OCI-LY7 (cell line): ENCODE measurements around the gene RIPPLY2. TPM values are rescaled to one million over a fixed set of nuclear protein-coding genes. Genes with fewer than 3 reads are reported as not detected.

Experiments used
- BruUV-seq: library from RNA; stranded (reverse); fragments of 400-500 nt; replicated peaks from 2 replicates; lab custom pipeline; 2021; lab: Mats Ljungman, UMichigan
- CTCF ChIA-PET: fragments of 300-600 bp; sonication (Branson Sonifier 250); formaldehyde crosslinking; loops from one replicate; lab custom pipeline; 2022; ENCODE audit warnings: antibody characterized with exemption; ENCODE audit not compliant: unreplicated experiment; lab: Charles Lee
- POLR2A ChIA-PET: fragments of 300-600 bp; sonication (Branson Sonifier 250); formaldehyde crosslinking; loops from one replicate; lab custom pipeline; 2022; ENCODE audit warnings: antibody characterized with exemption; lab: Charles Lee
- DNase-seq: peaks from one replicate; pipeline ENCODE4 v3.0.0-alpha.2; 2015; ENCODE audit warnings: low spot score
- H2AFZ ChIP-seq: fragments of 200-600 bp; sonication (generic), shearing (Covaris generic); 2 replicates; pipeline ENCODE4 v1.6.1; 2014; ENCODE audit warnings: mild to moderate bottlenecking, antibody characterized with exemption, low read length, moderate library complexity
- H3K27ac ChIP-seq: fragments of 200-600 bp; sonication (generic); 2 replicates; pipeline ENCODE4 v1.5.1; 2014; ENCODE audit warnings: mixed run types, low read depth, mild to moderate bottlenecking, moderate library complexity, low read length, inconsistent platforms; ENCODE audit not compliant: poor library complexity, severe bottlenecking
- H3K36me3 ChIP-seq: fragments of 200-600 bp; sonication (generic); 2 replicates; pipeline ENCODE4 v1.6.1; 2014; ENCODE audit warnings: mild to moderate bottlenecking, antibody characterized with exemption, low read length, moderate library complexity, mixed read lengths; ENCODE audit not compliant: insufficient read depth
- H3K4me1 ChIP-seq: fragments of 200-600 bp; sonication (generic); 2 replicates; pipeline ENCODE4 v1.5.1; 2014; ENCODE audit warnings: mild to moderate bottlenecking, low read length; ENCODE audit not compliant: insufficient read depth, poor library complexity, severe bottlenecking
- H3K4me2 ChIP-seq: fragments of 200-600 bp; sonication (generic); 2 replicates; pipeline ENCODE4 v1.6.1; 2014; ENCODE audit warnings: mild to moderate bottlenecking, low read length
- H3K4me3 ChIP-seq: fragments of 200-600 bp; sonication (generic); 2 replicates; pipeline ENCODE4 v1.5.1; 2014; ENCODE audit warnings: mild to moderate bottlenecking, low read depth, low read length; ENCODE audit not compliant: poor library complexity, severe bottlenecking
- H3K79me2 ChIP-seq: fragments of 200-600 bp; sonication (generic); 2 replicates; pipeline ENCODE4 v1.6.1; 2016; ENCODE audit warnings: low read depth, mild to moderate bottlenecking, low read length, moderate library complexity, mixed read lengths; ENCODE audit not compliant: insufficient read depth
- H3K9me2 ChIP-seq: fragments of 200-600 bp; sonication (generic); 2 replicates; pipeline ENCODE4 v1.6.1; 2016; ENCODE audit warnings: mild to moderate bottlenecking, low read length, mixed read lengths; ENCODE audit not compliant: insufficient read depth
- H3K9me3 ChIP-seq: fragments of 200-600 bp; sonication (generic); 2 replicates; pipeline ENCODE4 v1.6.1; 2014; ENCODE audit warnings: mild to moderate bottlenecking, mixed run types, low read length, mixed read lengths
- H4K20me1 ChIP-seq: fragments of 200-600 bp; sonication (generic); 2 replicates; pipeline ENCODE4 v1.6.1; 2014; ENCODE audit warnings: mild to moderate bottlenecking, antibody characterized with exemption, low read length, moderate library complexity, mixed read lengths; ENCODE audit not compliant: insufficient read depth
- CTCF ChIP-seq: fragments of 200-600 bp; sonication (generic); conservative IDR thresholded peaks from 2 replicates; pipeline ENCODE4 v1.5.1; 2014; ENCODE audit warnings: mild to moderate bottlenecking, antibody characterized with exemption, low read length, moderate library complexity, mixed read lengths
- EZH2phosphoT487 ChIP-seq: fragments of 200-600 bp; sonication (generic); IDR thresholded peaks from 2 replicates; pipeline ENCODE4 v1.6.1; 2018; ENCODE audit warnings: low read depth, borderline replicate concordance, mild to moderate bottlenecking, mixed run types, antibody characterized with exemption, low read length, moderate library complexity, mixed read lengths
- intact Hi-C: fragments of 100-400 bp; cut with micrococcal nuclease; formaldehyde crosslinking; loops from one replicate; pipeline ENCODE4 v1.10.0; 2022; ENCODE audit not compliant: unreplicated experiment
- total RNA-seq, 2 experiments: library from RNA; depleted of rRNA in 1 of 2; stranded (reverse); fragments of >200 nt in 1 of 2; shearing (Covaris generic) in 1 of 2; gene quantifications; 2 replicates each; pipeline ENCODE4 v1.2.3, GENCODE V29; 2014 to 2022

RIPPLY2 gene
- total RNA-seq, 2 experiments from 2014 or later, result not detected

DNA sequence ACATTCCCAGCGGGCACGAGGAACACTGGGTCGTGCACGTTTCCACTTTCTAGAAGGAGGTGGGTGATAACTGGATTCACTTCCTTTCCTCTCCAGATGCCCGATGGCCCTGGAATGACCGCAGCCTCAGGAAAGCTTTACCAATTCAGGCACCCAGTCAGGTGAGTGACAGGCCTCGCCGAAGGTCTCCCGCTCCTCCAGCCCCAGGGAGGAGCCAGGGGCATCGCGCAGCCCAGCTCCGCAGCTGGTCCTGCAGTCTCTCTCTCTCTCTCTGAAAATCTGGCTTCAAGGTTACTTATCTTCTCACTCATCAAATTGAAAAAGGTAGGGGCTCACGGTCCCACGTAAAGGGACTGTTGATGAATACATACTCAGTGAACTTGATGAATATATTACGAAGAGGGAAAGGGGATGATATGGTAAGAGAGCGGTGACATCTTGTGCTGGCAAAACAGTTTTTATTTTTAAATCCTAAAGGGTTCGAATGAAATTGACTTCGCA is 891 bp downstream of the RIPPLY2 start:
- H4K20me1 ChIP-seq, result no peaks in the 10 kb centered on the region
- H3K27ac ChIP-seq, result no peak overlapping the region
- no peaks in the 10 kb centered on the region for H3K9me3 ChIP-seq
- H3K4me1 ChIP-seq, result peaks cover 5% of the 10 kb centered on the region
- no peaks in the 10 kb centered on the region for H3K36me3 ChIP-seq
- H3K4me2 ChIP-seq, result no peak overlapping the region
- DNase-seq, result no peak
- TF ChIP-seq EZH2phosphoT487 (no peak), CTCF (no peak)
- intact Hi-C loops, result no loop called here
- H3K4me3 ChIP-seq, result no peak overlapping the region
- POLR2A ChIA-PET, result no interaction called here
- no TSS peak for BruUV-seq
- H3K9me2 ChIP-seq, result no peaks in the 10 kb centered on the region
- H3K79me2 ChIP-seq, result no peaks in the 10 kb centered on the region
- no peak overlapping the region for H2AFZ ChIP-seq
- CTCF ChIA-PET, result no interaction called here

- DNase-seq, result no peak
- no TSS peak for BruUV-seq
- no peak overlapping the region for H3K4me3 ChIP-seq
These were observed 1.6 kb downstream of the RIPPLY2 start for GRCh38 chr6:83854766-83855165.

More at GRCh38 chr6:83854766-83855165, 1.6 kb downstream of the RIPPLY2 start:
- H3K9me3 ChIP-seq, result no peaks in the 10 kb centered on the region
- intact Hi-C loops, result loop anchor here (5.0 kb wide), 1 partner anchor 373 kb away; the partner anchor contains the start of gene CEP162
- H3K27ac ChIP-seq, result no peak overlapping the region
- H3K4me1 ChIP-seq, result peaks cover 7% of the 10 kb centered on the region
- ChIA-PET CTCF (no interaction called here), POLR2A (no interaction called here)
- peaks cover 2% of the 10 kb centered on the region; the same call in 1 of the 2 replicates for H3K79me2 ChIP-seq
- TF ChIP-seq EZH2phosphoT487 (no peak), CTCF (no peak)
- H4K20me1 ChIP-seq, result no peaks in the 10 kb centered on the region
- no peaks in the 10 kb centered on the region for H3K36me3 ChIP-seq
- H3K4me2 ChIP-seq, result no peak overlapping the region
- H2AFZ ChIP-seq, result no peak overlapping the region
- no peaks in the 10 kb centered on the region for H3K9me2 ChIP-seq
